Measurements from ENCODE around the gene TBC1D14. TPM values are rescaled to one million over a fixed set of nuclear protein-coding genes. Genes with fewer than 3 reads are reported as not detected.

The TBC1D14 gene
- total RNA-seq, 1 experiment from 2014 or later, result 153 TPM

- DNase-seq (ENCODE audit: low read depth, low spot score), result no peak
- in situ Hi-C loops (cut with HindIII; ENCODE audit: low pct_unique_long_range_greater_than_20kb, low sequenced_read_pairs), result no loop called here
Observed at GRCh38 chr4:7015383-7016035, 105.9 kb downstream of the TBC1D14 start.

GRCh38 chr4:7016086-7016485, 106.5 kb downstream of the TBC1D14 start:
- in situ Hi-C loops (cut with HindIII; ENCODE audit: low pct_unique_long_range_greater_than_20kb, low sequenced_read_pairs), result no loop called here
- DNase-seq (ENCODE audit: low read depth, low spot score), result no peak

- no peak for DNase-seq (ENCODE audit: low read depth, low spot score)
- in situ Hi-C loops (cut with HindIII; ENCODE audit: low pct_unique_long_range_greater_than_20kb, low sequenced_read_pairs), result no loop called here
Observed at GRCh38 chr4:7016512-7016911, 106.9 kb downstream of the TBC1D14 start.

- in situ Hi-C loops (cut with HindIII; ENCODE audit: low pct_unique_long_range_greater_than_20kb, low sequenced_read_pairs), result no loop called here
Observed at GRCh38 chr4:7017446-7018048, 107.9 kb downstream of the TBC1D14 start.

GRCh38 chr4:7018281-7018680, 108.7 kb downstream of the TBC1D14 start:
- DNase-seq (ENCODE audit: low read depth, low spot score), result no peak
- in situ Hi-C loops (cut with HindIII; ENCODE audit: low pct_unique_long_range_greater_than_20kb, low sequenced_read_pairs), result no loop called here

More at GRCh38 chr4:7017446-7018048, 107.9 kb downstream of the TBC1D14 start:
- DNase-seq (ENCODE audit: low read depth, low spot score), result no peak

- in situ Hi-C loops (cut with HindIII; ENCODE audit: low pct_unique_long_range_greater_than_20kb, low sequenced_read_pairs), result no loop called here
- no peak for DNase-seq (ENCODE audit: low read depth, low spot score)
Observed at GRCh38 chr4:7019367-7019766, 109.7 kb downstream of the TBC1D14 start.

- no peak for DNase-seq (ENCODE audit: low read depth, low spot score)
- in situ Hi-C loops (cut with HindIII; ENCODE audit: low pct_unique_long_range_greater_than_20kb, low sequenced_read_pairs), result no loop called here
Observed at GRCh38 chr4:7020290-7020689, 110.7 kb downstream of the TBC1D14 start.

- in situ Hi-C loops (cut with HindIII; ENCODE audit: low pct_unique_long_range_greater_than_20kb, low sequenced_read_pairs), result no loop called here
- no peak for DNase-seq (ENCODE audit: low read depth, low spot score)
Observed at GRCh38 chr4:7020856-7021255, 111.2 kb downstream of the TBC1D14 start.

- no peak for DNase-seq (ENCODE audit: low read depth, low spot score)
- in situ Hi-C loops (cut with HindIII; ENCODE audit: low pct_unique_long_range_greater_than_20kb, low sequenced_read_pairs), result no loop called here
Observed at GRCh38 chr4:7021355-7021754, 111.7 kb downstream of the TBC1D14 start.

GRCh38 chr4:7021930-7022664, 112.5 kb downstream of the TBC1D14 start:
- in situ Hi-C loops (cut with HindIII; ENCODE audit: low pct_unique_long_range_greater_than_20kb, low sequenced_read_pairs), result no loop called here
- no peak for DNase-seq (ENCODE audit: low read depth, low spot score)

- DNase-seq (ENCODE audit: low read depth, low spot score), result no peak
- in situ Hi-C loops (cut with HindIII; ENCODE audit: low pct_unique_long_range_greater_than_20kb, low sequenced_read_pairs), result no loop called here
Observed at GRCh38 chr4:7023486-7023885, 113.9 kb downstream of the TBC1D14 start.

- in situ Hi-C loops (cut with HindIII; ENCODE audit: low pct_unique_long_range_greater_than_20kb, low sequenced_read_pairs), result no loop called here
- no peak for DNase-seq (ENCODE audit: low read depth, low spot score)
Observed at GRCh38 chr4:7023901-7024300, 114.3 kb downstream of the TBC1D14 start.

GRCh38 chr4:7024336-7024890, 114.8 kb downstream of the TBC1D14 start:
- DNase-seq (ENCODE audit: low read depth, low spot score), result no peak
- in situ Hi-C loops (cut with HindIII; ENCODE audit: low pct_unique_long_range_greater_than_20kb, low sequenced_read_pairs), result no loop called here

- in situ Hi-C loops (cut with HindIII; ENCODE audit: low pct_unique_long_range_greater_than_20kb, low sequenced_read_pairs), result no loop called here
- no peak for DNase-seq (ENCODE audit: low read depth, low spot score)
Observed at GRCh38 chr4:7025040-7025602, 115.5 kb downstream of the TBC1D14 start.

GRCh38 chr4:7026107-7026506, 116.5 kb downstream of the TBC1D14 start:
- DNase-seq (ENCODE audit: low read depth, low spot score), result no peak
- in situ Hi-C loops (cut with HindIII; ENCODE audit: low pct_unique_long_range_greater_than_20kb, low sequenced_read_pairs), result no loop called here

- in situ Hi-C loops (cut with HindIII; ENCODE audit: low pct_unique_long_range_greater_than_20kb, low sequenced_read_pairs), result no loop called here
- DNase-seq (ENCODE audit: low read depth, low spot score), result no peak
Observed at GRCh38 chr4:7027284-7027683, 117.7 kb downstream of the TBC1D14 start.

GRCh38 chr4:7027913-7028312, 118.3 kb downstream of the TBC1D14 start:
- in situ Hi-C loops (cut with HindIII; ENCODE audit: low pct_unique_long_range_greater_than_20kb, low sequenced_read_pairs), result no loop called here
- DNase-seq (ENCODE audit: low read depth, low spot score), result no peak

GRCh38 chr4:7029212-7029611, 119.6 kb downstream of the TBC1D14 start:
- in situ Hi-C loops (cut with HindIII; ENCODE audit: low pct_unique_long_range_greater_than_20kb, low sequenced_read_pairs), result no loop called here
- DNase-seq (ENCODE audit: low read depth, low spot score), result no peak
